ENCODE results near the gene CST4.
"Not testable (repeated sequence)": the region's sequence is repeated elsewhere in the genome, so short reads cannot be mapped to it uniquely, and the experiment has no call there.

Gene CST4

GRCh38 chr20:23661002-23661429 is 27.8 kb downstream of the CST4 start:
- no peak for DNase-seq (ENCODE audit: low read depth, low spot score)

GRCh38 chr20:23659989-23660837 is 28.6 kb downstream of the CST4 start:
- no peak for DNase-seq (ENCODE audit: low read depth, low spot score)

- not testable (repeated sequence) for DNase-seq (ENCODE audit: low read depth, low spot score)
Observed at GRCh38 chr20:23659610-23659988, 29.2 kb downstream of the CST4 start.

- no peak for DNase-seq (ENCODE audit: low read depth, low spot score)
Observed at GRCh38 chr20:23658989-23659609, 29.7 kb downstream of the CST4 start.

GRCh38 chr20:23658336-23658735 is 30.5 kb downstream of the CST4 start:
- no peak for DNase-seq (ENCODE audit: low read depth, low spot score)

GRCh38 chr20:23657202-23657601 is 31.6 kb downstream of the CST4 start:
- no peak for DNase-seq (ENCODE audit: low read depth, low spot score)

GRCh38 chr20:23656372-23656771 is 32.5 kb downstream of the CST4 start:
- DNase-seq (ENCODE audit: low read depth, low spot score) = no peak

- no peak for DNase-seq (ENCODE audit: low read depth, low spot score)
Observed at GRCh38 chr20:23655491-23656211, 33.2 kb downstream of the CST4 start.

GRCh38 chr20:23654717-23655116 is 34.1 kb downstream of the CST4 start:
- no peak for DNase-seq (ENCODE audit: low read depth, low spot score)

GRCh38 chr20:23654000-23654399 is 34.8 kb downstream of the CST4 start:
- DNase-seq (ENCODE audit: low read depth, low spot score) = no peak

GRCh38 chr20:23653400-23653938 is 35.4 kb downstream of the CST4 start:
- DNase-seq (ENCODE audit: low read depth, low spot score) = no peak

GRCh38 chr20:23652926-23653325 is 35.9 kb downstream of the CST4 start:
- DNase-seq (ENCODE audit: low read depth, low spot score) = no peak

GRCh38 chr20:23652371-23652770 is 36.5 kb downstream of the CST4 start:
- DNase-seq (ENCODE audit: low read depth, low spot score) = no peak

GRCh38 chr20:23651117-23651516 is 37.7 kb downstream of the CST4 start:
- DNase-seq (ENCODE audit: low read depth, low spot score) = no peak

GRCh38 chr20:23649830-23650417 is 38.9 kb downstream of the CST4 start:
- DNase-seq (ENCODE audit: low read depth, low spot score) = no peak

- no peak for DNase-seq (ENCODE audit: low read depth, low spot score)
Observed at GRCh38 chr20:23649242-23649641, 39.6 kb downstream of the CST4 start.

GRCh38 chr20:23647346-23647745 is 41.5 kb downstream of the CST4 start:
- DNase-seq (ENCODE audit: low read depth, low spot score) = no peak

- no peak for DNase-seq (ENCODE audit: low read depth, low spot score)
Observed at GRCh38 chr20:23646106-23646873, 42.5 kb downstream of the CST4 start.

GRCh38 chr20:23645575-23645974 is 43.3 kb downstream of the CST4 start:
- no peak for DNase-seq (ENCODE audit: low read depth, low spot score)

GRCh38 chr20:23644164-23644563 is 44.7 kb downstream of the CST4 start:
- no peak for DNase-seq (ENCODE audit: low read depth, low spot score)

- DNase-seq (ENCODE audit: low read depth, low spot score) = no peak
Observed at GRCh38 chr20:23643659-23644058, 45.2 kb downstream of the CST4 start.

Measured in astrocyte of the hippocampus (primary cell).